Activated naive CD4-positive, alpha-beta T cell (primary cell): Measurements from ENCODE around the gene B9D1.

Source experiments
- DNase-seq, 4 experiments: peaks; one replicate each; lab custom pipeline; 2025; lab: John Stamatoyannopoulos, UW

Gene B9D1

DNA sequence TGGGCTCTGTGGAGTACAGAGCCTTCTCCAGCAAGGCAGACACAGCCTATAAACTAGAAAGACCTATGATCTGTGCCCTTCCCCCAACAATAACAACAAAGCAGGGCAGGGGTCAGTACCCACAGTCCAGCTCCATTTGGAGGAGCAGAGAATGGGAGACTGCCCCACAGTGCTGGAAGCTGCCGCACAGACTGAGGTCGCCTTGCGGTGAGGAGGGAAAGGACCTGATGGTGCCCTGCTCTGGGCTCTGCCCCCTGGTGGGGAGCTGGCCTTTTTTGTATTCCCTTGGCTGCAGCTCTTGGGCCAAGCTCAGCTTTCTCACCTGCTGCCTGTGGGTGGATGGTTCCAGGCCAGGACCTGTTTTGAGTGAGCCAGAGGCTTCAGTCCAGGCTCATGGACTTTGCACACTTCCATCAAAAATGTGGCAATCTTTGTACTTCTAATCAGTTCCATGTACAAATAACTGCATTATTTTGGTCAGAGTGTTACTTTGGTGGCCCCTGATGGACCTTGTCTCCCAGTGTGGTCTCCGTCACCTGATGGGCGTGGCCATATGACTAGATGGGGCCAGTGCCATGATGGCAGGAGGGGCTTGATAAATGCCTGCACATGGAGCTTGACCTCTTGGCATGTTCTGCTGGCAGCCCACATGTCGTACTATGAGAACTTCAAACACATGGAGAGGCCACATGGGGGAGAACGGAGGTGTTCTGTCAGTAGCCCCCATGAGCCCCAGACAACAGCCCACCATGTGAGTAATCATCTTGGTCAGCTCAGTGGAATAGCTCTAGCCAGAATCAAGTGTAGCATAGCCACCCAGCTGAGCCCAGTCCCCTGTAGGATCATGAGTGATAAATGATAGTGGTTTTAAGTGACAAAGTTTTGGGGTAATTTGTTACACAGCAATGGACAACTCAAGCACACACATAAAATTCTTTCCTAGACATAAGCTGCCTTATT lies 24.2 kb downstream of the B9D1 start:
- DNase-seq = peak in 2 of 4 experiments; percentile 28 to 58

DNA sequence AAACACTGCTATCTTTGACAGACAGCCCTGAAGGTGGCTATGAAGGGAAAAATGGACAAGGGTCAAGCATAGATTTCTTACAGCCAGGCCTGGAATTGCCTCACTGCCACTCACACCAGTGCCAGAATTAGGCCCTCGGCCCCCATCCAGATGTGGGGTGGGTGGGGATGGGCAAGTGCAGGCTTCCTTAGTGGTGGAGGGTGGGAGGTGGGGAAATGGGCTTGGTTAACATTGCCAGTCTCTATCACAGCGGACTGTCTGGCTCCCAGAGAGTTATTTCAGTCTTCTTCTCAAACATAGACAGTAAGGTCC lies 24.9 kb downstream of the B9D1 start:
- no peak for DNase-seq

DNA sequence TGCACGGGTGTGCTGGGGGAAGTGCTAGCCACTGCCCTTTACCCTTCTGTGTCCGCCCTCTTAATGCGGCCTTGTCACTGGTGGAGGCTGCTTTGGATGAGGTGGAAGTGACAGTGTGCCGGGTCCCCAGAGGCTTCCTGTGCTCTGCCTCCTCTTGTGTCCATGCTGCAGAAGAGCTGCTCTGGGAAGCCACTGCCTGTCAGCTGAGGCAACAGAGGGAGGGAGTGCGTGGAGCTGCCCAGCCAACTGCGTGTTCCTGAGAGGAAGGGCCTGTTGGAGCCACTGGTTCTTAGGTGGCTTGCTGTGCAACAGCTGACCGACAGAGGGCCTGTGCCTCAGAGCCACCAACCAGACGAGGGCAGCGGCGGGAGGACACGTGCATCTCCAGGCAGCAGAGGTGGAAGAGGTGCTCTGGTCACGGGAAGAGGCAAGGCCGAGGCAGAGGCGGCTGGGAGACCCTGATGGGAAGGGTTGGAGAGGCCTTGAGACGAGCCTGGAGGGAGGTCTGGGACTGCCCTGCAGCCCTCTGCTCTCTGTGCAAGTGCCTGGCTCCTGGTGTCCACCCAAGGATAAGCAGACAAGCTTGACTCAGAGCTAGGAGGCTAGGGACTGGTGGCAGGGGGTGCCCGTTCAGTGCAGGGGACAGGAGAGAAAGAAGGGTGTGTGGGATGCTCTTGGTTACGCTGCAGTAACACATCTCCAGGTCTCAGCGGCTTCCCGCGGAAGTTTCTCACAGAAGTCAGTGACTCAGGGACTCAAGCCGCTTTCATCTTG lies 25.4 kb downstream of the B9D1 start:
- no peak for DNase-seq

DNA sequence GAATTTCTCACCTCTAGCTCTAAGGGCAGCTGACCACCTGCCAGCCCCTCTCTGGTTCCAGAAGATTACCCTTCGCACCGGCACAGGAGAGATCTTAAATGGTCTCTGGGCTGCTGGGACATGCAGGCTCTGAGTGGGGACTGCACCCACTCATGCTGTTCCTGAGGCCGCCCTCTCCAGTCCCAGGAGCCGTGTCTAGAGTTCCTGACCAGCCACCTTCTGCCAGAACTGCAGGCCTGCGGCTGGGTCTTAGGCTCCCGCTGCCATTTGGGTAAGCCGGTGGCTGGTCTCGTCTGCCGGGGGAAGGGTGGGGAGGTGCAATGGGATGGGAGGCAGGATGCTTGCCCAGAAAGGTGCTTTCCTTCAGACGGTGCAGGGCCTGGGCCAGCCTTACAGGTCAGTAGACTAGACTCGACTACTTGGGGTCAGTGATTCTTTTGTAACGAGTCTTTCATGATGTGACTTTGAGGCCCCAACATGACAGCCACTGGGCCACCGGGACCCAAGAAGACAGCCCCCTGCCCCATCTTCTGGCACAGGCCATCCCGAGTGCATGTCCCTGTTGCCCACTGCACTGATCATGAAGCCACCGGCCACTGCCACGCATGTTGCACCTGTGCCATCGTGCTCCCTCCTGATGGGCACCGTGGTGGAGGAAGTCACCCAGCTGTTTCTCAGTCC lies 26.4 kb downstream of the B9D1 start:
- no peak for DNase-seq

GRCh38 chr17:19334331-19334730 lies 28.2 kb downstream of the B9D1 start:
- no peak for DNase-seq

DNA sequence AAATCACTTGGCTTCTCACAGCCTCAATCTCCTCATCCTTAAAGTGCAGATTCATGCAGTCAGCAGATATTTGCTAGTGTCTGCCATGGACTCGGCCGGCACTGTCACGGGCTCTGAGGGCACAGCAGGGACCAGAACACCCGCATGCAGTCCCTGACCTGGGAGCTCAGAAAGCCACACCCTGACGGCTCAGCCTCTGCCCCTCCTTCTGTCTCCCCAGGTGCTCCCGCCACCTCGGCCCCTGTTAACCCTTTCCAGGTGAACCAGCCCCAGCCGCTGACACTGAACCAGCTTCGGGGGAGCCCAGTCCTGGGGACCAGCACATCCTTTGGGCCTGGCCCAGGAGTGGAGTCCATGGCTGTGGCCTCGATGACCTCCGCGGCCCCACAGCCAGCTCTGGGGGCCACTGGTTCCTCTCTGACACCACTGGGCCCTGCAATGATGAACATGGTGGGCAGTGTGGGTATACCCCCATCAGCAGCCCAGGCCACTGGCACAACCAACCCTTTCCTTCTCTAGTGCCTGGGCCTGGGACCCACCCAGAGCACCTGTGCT lies 28.7 kb downstream of the B9D1 start:
- DNase-seq = no peak

DNA sequence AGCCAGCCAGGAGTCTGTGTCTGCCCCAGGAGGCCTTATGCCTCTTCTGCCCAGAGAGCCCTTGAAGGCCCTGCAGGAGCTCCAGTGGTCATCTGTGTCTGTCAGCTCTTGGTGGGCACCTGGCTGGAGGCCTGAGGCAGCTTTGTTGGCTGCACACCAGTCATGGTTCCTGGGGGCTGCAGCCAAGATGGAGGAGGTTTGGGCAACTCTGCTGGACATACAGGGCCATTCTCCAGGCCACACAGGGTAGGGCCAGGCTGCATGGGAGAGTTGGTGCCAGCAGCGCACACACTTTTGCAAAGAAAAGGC lies 29.4 kb downstream of the B9D1 start:
- no peak for DNase-seq

- DNase-seq = no peak
Observed at GRCh38 chr17:19332371-19333131, 30.0 kb downstream of the B9D1 start.

- no peak for DNase-seq
Observed at GRCh38 chr17:19331543-19332245, 30.8 kb downstream of the B9D1 start.

DNA sequence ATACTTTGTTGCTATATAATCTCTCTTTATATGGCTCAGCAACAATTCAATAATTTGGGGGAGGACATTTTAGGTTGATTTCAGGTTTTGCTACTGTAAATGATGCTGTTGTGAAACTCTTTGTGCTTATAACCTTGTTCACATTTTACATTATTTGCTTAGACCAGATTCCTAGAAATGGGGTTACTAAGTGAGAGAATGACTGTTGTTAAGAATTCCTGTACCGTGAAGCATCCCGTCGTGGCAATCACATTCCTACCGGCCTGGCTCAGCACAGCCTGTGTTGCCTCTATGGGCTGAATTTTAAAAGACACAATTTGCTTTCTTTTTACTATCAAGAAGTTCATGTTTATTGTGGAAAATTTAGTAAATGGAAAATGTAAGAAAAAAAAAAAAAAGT lies 31.4 kb downstream of the B9D1 start:
- no peak for DNase-seq

DNA sequence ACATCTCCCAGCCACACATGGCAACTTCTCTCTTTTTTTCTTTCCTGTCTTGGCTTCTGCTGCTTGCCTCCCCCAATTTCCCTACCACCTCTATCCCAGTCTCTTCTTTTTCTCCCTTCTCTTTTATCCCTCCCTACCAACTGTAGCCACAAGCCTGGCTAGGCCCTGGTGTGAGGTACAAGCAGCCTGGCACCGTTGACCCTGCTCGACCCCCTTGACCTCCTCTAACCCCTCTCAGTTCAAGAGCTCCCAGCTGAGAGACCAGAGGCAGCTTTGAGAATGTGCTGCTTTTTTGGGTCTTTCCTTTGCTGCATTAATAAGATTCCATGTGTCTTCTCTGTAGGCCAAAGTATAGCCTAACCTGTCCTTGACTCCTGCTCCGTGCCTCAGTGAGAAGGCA lies 32.3 kb downstream of the B9D1 start:
- DNase-seq = no peak

- DNase-seq = no peak
Observed at GRCh38 chr17:19329839-19330238, 32.7 kb downstream of the B9D1 start.

DNA sequence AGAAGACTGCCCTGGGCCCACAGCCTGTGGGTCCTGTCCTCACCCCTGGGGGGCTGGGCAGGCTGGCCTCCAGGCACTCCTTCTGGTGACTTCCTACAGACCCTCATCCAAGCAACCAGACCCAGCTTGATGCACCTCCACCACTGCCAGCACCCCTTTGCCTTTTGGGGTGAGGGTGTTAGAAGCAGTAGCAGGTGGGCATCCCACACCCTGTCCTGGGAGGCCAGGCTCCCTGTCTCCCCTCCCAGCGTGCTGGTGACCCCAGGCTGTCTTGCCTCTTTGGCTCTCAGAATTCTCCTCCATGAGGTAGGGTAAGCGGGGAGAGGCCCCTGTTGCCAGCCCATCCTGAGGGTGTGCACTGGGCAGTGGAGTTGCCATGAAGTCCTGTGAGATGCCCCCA lies 33.4 kb downstream of the B9D1 start:
- no peak for DNase-seq

DNA sequence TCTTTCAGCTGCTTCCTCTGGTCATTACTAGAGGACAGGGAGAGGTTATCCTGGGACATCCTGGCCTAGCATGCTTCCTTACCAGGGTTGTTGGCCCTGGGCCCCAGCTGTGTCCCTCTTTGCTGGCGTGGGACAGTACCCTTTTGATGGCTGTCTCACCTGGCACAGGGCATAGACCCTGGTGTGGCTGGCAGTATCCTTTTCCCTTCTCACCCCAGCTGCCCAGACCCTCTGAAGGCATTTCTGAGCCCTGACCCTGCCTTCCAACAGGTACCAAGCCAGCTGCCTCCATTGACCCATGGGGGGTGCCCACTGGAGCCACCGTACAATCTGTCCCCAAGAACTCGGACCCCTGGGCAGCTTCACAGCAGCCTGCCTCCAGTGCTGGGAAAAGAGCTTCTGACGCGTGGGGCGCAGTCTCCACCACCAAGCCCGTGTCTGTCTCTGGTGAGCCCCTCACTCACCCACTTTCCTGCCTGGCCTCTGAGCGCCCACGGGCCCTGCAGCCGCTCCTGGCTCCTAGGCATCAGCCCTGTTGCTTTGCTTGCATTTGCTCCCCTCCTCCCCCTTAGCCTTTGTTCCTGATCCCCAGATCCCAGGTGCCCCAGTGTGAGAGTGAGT lies 34.0 kb downstream of the B9D1 start:
- DNase-seq = no peak

DNA sequence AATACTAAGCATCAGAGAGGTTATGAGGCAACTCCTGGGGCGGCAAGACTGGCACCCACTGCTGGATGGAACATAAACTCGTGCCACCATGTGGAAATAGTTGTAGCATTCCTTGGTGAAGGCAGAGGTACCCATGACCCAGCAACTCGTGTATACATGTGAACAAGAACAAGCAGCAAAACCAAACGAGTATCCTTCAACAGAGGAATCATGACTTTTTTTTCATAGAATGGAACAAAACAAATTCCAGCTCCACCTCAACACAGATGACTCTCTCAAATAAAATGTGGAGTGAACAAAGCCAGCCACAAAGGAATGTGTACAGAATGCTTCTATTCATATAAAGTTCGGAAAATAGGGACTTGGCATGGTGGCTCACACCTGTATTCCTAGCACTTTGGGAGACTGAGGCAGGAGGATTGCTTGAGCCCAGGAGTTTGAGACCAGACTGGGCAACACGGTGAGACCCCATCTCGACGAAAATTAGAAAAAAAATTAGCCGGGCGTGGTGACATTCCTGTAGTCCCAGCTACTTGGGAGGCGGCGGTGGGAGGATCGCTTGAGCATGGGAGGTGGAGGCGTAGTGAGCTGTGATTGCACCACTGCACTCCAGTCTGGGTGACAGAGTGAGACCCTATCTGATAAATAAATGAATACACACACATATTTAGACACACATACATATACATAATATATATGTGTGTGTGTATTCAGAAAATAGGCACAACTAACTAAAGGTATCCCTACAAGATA lies 35.3 kb downstream of the B9D1 start:
- DNase-seq = no peak

DNA sequence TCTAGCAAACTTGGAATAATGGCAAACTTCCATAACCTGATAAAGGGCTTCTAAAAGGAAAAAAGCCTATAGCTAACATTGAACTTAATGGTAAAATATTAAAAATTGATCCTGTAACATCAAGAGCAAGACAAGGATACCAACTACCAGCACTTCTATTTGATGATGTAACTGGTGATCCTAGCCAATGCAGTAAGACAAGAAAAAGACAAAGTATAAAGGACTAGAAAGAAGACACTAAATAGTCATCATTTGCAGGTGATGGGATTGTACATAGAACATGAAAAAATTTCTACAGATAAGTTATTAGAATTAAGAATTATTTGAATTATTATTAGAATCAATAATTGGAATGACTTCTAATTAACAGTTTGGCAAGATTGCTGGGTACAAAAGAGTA lies 37.0 kb downstream of the B9D1 start:
- DNase-seq = no peak

GRCh38 chr17:19322861-19323260 lies 39.7 kb downstream of the B9D1 start:
- no peak for DNase-seq

DNA sequence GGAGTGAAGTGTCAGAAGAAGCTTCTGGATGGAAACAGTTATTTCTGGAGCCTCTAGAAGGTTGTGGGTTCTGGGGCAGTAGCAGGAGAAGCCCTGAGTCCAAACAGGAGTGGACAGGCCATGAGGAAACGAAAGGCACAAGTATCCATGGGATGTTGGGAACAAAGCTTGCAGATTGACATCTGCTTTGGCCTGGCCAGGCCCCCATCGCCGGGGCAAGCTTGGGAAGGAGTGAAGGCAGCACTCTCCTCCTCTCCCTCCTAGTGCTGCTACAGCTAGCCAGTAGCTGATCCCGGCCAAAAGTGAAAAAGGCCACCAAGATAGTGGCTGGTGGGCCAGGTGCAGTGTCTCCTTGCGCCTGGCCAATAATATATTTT lies 40.4 kb downstream of the B9D1 start:
- no peak for DNase-seq

DNA sequence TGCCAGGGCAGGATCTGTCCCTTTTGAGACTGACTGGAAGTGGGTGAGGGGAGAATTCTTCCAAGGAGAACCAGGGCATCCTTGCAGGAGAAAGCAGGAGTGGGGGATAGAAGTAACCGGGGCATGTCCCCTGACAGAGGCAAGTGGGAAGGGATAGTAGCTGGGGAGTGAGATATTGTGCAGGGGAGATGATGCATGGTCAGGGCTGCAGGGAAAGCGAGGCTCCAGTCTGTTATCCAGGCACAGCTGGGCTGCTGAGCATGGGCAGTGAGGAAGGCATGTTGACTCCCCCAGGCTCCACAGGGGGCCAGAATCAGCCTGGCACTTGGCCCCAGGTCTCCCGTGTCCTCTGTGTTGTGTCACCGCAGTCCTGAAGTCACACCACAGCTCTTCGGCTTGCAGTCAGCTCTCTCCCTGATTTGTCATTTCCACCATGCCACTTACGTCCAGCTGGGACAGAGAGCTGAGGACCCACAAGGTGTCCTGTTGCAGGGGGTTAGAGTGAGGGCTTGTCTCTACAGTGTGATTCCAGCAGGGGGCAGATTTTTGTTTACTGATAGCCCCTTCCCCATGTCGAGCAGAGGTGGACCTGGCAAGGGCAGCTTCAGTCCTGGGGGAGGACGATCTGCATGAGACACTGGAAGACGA lies 40.9 kb downstream of the B9D1 start:
- DNase-seq = no peak

DNA sequence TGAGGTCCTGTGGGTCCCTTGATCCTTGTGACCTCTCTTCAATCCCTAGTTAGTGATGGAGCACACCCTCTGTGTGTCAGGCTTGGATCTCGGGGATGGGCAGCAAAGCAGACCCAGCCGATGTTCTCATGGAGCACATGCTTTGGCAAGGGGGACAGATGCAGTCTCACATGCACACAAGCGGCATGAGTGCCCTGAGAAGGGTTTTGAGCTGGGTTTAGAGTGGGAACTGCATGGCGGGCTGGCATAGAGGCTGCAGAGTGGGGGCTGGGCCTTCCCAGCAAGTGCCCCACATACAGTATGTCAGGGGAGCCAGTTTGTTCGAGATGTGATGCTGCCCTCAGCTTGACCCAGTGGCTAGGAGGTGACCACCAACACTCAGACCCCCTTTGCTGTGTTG lies 41.6 kb downstream of the B9D1 start:
- DNase-seq = no peak
